Posterior cingulate gyrus (tissue), 11 donors: ENCODE data around the gene SLC38A8.

Experiments
- DNase-seq, 10 donors: peaks; one replicate each; pipeline versions ENCODE4 v3.0.0 to v3.0.0-alpha.2; 2020 to 2021; ENCODE audit warnings: mixed read lengths in 3 of 10
- intact Hi-C: fragments of 100-400 bp; cut with DNase I; formaldehyde crosslinking; loops from one replicate; pipeline ENCODE4 v1.15.1; 2023

SLC38A8 gene

DNA sequence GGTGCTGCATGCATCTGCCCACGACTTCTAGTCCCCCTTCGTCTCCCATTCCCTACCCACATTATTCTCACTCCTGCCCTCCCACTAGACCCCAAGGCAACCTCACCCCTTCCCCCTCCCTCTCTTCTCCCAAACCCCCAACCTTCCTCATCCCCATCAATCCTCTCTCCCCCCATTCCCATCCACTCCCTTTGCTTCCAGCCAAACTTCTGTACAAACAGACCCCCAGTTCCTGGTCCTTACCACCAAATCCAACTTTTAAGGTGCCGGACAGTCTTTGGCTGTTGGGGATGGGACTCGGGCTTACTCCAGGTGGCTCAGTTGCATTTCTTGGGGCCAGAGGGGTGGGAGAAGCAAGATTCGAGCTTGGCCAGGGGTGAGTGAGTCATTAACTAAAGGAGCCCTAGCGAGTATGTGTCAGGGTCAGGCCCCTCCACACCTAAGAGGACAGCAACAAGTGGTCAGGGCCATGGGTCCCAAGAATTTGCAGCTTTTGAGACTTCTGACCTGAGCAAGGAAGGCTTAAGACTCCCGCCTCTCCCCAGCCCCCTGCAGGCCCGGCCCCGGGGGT, at the start of gene SLC38A8:
Gene SLC38A8 (minus strand): TSS at position 488 of the 571 bp plus-strand sequence. CDS start 638 bp downstream, outside the sequence.
- peak in 1 of 10 donors; percentile 71 for DNase-seq
- intact Hi-C loops: no loop called here

DNA sequence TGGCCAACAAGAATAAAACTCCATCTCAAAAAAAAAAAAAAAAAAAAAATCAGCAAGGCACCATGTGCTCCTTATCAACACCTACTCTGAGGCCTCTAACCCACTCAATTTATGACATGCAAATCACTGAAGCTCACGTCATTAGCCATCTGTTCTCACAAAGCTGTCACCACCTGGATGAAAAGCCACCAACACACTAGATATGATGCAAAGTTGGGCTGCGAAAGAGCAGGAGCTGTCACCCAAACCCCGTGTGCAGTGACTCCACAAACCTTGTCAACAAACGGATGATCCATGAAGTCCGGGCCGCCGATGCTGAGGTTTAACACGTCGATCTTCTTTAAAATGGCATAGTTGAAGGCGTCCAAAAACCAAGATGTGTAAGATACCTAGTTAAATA, 48.9 kb upstream of the SLC38A8 start:
- intact Hi-C loops: no loop called here
- DNase-seq: peak in 2 of 10 donors; percentile 79 to 85

DNA sequence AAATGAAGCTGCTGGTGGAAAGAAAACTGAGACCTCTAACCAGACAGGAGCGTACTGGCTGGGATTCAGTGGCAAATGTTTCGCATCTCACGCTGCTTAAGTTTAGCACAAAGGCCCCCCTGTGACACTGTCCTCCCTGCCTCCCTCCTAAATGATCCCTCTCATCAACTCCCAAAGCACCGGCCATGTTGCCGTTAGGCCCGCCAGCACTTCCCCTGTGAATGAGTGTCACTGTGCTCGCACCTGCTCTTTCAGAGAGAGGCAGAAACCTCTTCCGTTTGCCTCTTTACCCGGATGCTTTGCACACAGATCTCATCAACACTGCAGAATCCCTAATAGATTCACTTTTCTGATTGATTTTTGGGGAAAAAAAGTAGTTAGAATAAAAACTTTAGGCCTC, 47.6 kb upstream of the SLC38A8 start:
- intact Hi-C loops: no loop called here
- DNase-seq: peak in 1 of 10 donors; percentile 66

DNA sequence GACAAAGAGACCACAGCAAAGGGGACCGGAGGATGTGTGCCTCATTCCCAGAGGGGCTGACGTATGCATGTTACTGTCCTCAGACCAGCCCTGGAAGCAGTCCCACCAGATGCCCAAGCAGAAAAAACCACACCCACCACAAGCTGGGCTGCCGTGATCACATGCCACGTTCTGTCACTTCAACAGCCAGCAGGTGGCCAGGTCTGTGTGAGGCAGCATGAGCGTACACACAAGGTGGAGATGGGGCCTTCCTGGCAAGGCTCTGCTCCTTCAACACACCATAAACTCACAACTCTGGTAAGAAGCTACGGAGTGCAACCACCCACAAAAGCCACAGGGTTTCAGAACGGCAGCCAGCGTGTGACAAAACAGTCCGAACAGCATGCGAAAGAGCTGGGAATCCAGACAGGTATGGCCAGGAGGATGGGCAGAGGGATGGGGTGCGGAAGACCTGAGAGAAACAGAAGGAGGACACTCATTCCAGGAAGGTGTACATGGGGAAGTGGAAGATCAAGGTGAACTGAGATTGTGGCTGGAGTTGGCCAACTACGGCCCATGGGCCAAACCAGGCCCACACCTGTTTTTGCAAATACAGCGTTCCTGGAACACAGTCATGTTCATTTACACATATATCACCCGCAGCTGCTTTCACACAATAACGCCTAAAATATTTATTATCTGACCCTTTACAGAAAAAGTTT, 46.2 kb upstream of the SLC38A8 start:
- DNase-seq: peak in 2 of 10 donors; percentile 23 to 83
- intact Hi-C loops: loop anchor here (10.0 kb wide), 2 partner anchors 96 to 396 kb away; partner anchors contain the start of gene TAF1C

DNA sequence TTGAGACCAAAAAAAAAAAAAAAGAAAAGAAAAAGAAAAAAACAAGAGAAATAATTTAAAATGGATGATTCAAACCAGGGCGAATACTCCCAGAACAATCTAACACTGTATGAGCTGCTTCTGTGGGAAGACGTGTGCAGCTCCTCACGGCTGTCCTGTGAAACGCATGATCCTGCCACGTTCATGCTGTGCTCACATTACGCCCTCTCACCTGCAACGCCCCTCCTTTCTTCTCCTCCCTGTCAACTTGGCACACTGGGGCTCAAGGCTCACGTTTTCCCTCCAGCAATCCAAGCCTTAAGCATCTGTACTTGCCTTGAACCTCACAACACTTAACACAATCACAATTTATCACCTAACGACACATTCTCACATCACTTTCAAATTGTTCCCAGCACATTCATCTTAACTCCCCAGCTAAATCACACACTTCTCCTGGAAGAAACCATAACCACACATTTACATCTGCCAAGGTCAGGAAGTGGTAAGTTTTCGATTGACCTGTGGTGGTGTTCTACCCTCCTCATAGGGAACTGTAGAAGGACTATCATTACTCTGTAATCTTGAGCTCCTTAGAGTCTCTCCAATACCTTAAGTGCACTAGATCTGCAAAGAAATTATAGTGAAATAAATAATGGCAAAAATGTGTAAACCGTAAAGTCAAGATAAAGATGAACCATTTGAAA, 45.0 kb upstream of the SLC38A8 start:
- peak in 4 of 10 donors; percentile 58 to 90 (median 77) for DNase-seq
- intact Hi-C loops: loop anchor here (10.0 kb wide), 2 partner anchors 97 to 397 kb away; partner anchors contain the start of gene TAF1C

DNA sequence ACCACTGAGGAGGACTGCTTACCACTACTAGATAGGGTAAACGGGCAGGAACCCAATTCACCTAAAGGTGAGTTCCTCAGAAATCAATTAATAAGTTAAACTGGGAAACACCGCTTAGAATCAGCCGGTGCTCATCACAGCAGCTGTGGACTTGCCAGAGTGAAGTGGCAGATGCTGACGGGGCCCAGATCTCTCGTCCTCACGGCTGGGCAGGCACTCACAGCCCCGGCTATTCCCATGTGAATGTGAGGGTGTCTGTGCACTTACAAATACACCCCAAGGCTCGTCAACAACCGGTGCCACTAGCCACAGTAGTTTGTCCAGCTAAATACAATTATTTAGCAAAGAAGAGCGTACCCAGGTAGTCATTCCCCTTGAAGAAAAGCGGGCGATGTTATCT, 44.4 kb upstream of the SLC38A8 start:
- peak in 1 of 10 donors; percentile 73 for DNase-seq
- intact Hi-C loops: loop anchor here (10.0 kb wide), 2 partner anchors 98 to 398 kb away; partner anchors contain the start of gene TAF1C

DNA sequence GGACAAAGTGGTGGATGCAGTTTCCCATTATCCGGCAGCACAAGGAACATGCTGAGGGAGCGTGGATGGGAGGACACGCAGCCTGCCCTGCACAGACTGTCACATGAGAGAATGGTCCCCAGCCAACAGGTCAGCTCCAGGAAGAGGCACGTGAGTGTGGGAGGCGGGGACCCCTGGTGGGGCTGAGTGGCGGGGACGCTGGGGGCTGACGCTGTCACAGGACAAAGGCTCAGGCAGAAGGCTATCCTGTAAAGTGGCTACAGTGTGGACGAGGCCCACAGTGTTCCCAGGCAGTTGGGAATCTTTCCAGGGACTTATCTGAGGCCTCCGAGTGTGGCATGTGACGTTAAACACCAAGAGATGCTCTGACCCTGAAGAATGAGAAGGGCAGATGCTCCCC, 43.7 kb upstream of the SLC38A8 start:
- intact Hi-C loops: loop anchor here (10.0 kb wide), 2 partner anchors 98 to 398 kb away; partner anchors contain the start of gene TAF1C
- DNase-seq: peak in 1 of 10 donors; percentile 74

DNA sequence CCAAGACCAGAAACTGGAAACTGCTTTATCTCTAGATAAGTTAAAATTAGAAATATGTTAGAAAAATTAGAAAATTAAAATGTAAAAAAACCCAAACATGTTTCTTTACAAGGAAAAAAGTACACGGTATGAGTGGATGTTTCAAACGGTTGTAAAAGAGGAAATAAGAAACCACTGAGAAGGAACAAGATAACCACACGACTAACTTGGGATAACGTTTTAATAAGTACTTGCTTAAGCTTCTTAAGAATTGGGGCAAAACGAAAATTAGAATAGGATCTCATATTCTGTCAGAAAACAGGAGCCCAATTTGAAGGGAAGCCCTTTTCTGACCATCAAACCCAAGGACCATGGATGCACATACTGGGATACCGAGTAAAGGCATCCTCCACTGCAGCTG, 43.2 kb upstream of the SLC38A8 start:
- DNase-seq: no peak
- intact Hi-C loops: loop anchor here (10.0 kb wide), 2 partner anchors 99 to 399 kb away; partner anchors contain the start of gene TAF1C

DNA sequence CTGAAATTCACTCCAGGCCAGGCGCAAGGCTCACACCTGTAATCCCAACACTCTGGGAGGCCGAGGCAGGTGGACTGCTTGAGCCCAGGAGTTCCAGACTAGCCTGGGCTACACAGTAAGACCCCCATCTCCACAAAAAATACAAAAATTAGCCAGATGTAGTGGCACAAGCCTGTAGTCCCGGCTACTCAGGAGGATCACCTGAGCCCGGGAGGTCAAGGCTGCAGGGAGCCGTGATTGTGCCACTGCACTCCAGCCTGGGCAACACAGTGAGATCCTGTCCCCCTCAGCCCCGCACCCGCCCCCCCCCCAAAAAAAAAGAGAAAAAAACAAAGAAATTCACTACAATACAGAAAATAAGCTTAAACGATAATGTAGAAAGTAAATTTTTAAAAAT, 42.7 kb upstream of the SLC38A8 start:
- intact Hi-C loops: loop anchor here (10.0 kb wide), 2 partner anchors 100 to 400 kb away; partner anchors contain the start of gene TAF1C
- DNase-seq: peak in 1 of 10 donors; percentile 19

DNA sequence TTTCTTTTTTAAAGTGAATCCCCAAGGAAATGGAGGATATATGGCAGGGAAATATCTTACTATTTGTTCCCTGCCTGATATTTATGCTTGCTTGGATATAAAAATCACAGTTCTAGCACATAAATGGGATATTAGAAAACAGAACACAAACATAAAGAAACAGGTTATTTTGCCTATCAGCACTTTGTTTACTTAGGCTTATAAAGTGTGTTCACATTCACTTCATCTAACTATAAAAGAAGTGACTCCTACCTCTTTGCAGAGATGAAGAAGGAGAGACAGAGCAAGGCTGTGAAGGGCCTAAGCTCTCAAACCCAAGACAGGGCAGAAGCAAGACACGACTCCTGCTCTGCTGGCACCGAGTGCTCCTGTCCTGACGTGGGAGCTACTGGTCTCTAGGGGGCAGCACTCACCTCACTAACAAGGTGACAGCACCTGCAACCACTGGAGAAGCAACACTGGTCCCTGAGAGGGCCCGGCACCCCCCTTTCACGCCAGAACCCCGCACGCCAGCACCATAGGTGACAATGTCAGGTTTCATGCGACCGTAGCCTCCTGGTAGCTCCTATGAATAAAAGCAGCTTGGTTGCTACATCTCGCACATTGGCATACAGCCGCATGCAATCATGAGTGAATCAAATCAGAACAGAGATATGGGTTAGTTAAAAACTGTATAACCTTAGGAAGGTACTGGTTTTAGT, 42.1 kb upstream of the SLC38A8 start:
- peak in 5 of 10 donors; percentile 38 to 91 (median 49) for DNase-seq
- intact Hi-C loops: loop anchor here (10.0 kb wide), 2 partner anchors 100 to 400 kb away; partner anchors contain the start of gene TAF1C

DNA sequence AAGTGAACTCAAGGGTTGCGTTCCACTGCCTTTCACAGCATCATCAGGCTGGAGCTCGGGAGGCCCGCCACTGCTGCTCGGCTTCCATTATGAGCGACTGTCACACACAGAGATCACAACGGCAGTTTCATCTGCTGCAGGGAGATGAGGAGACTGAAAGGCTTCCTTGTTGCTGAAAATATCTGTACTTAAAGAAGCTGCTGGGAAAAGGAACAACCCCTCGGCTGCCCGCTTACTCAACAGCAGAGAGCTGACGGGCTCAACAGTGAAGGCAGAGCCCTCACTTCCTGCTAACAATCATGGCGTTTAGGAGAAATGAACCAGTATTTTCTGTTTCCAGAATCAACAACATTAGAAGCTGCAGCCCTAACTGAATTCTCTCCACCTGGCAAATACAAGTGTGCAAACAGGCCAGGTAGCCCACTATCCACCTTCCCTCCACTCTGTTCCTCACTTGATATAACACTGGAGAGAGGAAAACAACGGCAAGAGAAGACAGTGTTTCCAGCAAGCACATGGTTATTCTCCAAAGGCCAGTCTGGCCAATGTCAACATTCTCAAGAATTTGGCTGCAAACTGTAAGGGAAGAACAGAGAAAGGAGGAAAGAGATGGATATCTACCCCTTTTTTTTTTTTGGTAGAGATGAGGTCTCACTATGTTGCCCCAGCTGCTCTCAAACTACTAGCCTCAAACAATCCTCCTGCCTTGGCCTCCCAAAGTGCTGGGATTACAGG, 40.4 kb upstream of the SLC38A8 start:
- DNase-seq: peak in 1 of 10 donors; percentile 52
- intact Hi-C loops: loop anchor here (10.0 kb wide), 2 partner anchors 102 to 402 kb away; partner anchors contain the start of gene TAF1C

DNA sequence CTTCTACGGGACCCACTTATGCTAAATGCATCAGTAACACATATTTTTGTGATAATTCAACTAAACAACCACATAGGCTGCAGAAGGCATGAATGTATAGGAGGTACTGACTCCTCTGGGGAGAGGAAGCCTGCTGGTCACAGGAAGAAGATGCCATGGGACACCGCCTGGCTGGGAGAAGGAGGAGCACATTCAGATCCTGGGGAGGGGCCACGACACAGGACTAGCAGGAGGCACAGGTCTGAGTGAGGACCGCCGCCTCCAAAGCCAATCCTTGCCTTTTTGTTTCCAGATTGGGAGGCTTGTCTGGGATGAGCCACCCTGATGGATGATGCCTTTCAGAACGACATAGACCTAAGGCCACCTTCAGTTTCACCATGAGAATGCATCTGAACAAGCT, 39.5 kb upstream of the SLC38A8 start:
- intact Hi-C loops: loop anchor here (10.0 kb wide), 2 partner anchors 103 to 403 kb away; partner anchors contain the start of gene TAF1C
- peak in 1 of 10 donors; percentile 60 for DNase-seq

DNA sequence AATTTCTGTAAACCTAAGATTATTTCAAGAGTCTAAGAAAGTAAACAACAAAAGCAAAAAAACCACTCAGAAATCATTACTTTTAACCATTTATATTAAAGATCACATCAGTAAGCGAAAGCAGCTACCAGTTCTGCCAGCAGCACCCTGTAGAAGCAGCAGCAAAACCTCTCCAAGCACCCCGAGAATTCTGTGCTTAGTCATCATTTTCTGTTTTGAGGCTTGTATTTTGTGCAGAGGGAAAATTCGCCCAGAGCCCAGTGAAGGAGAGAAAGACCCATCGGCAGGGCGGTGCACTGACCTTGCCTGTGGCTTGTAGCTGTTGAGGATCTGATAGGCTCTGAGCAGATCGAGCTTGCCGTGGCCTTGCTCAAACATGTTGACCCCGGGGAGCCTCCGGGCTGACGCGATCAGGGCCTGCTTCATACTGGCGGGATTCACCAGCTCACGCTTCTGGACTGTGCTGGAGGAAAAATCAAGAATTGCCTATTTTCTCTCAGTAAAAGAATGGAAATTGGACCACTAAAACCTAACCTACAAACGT, 38.9 kb upstream of the SLC38A8 start:
- DNase-seq: peak in 1 of 10 donors; percentile 39
- intact Hi-C loops: loop anchor here (10.0 kb wide), 2 partner anchors 103 to 403 kb away; partner anchors contain the start of gene TAF1C

DNA sequence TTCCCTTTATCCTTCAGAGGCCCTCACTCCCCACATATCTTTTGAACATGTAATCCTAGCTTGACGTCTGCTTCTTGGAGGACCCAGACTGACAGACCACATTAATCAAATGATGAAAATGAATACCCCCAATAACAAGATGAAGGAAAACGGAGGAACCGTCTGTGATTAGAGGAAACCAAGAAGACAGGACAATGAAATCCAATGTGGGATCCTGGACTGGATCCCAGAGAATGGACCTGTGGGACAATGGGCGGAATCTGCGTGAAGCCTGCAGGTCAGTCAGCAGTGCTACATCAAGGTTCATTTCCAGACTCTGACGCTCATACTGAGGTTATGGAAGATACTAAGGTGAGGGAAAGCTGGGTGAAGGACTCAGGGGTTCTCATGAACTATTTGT, 38.2 kb upstream of the SLC38A8 start:
- intact Hi-C loops: loop anchor here (10.0 kb wide), 2 partner anchors 104 to 404 kb away; partner anchors contain the start of gene TAF1C
- DNase-seq: no peak

DNA sequence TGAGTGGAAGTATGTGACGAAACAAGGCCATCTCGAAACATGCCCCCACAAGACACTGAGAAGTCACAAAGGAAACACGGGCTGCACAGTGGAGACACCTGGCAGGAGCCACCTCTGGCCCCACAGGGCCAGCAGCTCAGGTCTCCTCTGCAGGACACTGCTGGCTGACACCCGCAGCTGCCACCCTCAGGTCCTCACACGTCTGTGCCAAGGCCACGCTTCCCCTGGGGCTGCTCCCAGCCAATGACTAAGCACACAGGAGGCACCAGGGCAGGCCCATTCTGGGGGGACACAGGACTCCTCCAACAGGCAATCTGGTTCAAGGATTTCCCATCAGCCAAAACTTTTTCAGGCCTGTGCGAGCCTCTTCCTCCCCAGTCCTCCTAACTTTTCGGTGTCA, 37.8 kb upstream of the SLC38A8 start:
- DNase-seq: peak in 1 of 10 donors; percentile 67
- intact Hi-C loops: loop anchor here (10.0 kb wide), 2 partner anchors 104 to 404 kb away; partner anchors contain the start of gene TAF1C

DNA sequence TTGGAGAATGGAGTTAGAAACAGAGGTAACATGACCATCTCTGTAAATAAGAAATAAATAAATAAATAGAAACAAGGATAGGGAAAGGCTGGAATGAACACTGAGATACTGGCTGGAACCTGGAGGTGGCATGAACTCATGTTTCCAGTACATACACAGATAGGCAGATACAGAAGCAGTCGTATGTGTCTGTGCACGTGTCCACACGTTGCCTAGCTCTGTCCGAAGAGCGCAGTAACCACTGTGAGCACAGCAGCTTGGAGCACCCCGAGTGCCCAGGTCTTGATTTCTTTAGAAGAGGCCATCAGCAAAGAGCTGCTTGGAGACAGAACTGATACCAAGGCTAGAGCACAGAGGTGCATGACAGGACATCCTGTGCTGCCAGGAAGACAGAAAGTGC, 37.1 kb upstream of the SLC38A8 start:
- DNase-seq: peak in 1 of 10 donors; percentile 27
- intact Hi-C loops: loop anchor here (10.0 kb wide), 2 partner anchors 105 to 405 kb away; partner anchors contain the start of gene TAF1C

DNA sequence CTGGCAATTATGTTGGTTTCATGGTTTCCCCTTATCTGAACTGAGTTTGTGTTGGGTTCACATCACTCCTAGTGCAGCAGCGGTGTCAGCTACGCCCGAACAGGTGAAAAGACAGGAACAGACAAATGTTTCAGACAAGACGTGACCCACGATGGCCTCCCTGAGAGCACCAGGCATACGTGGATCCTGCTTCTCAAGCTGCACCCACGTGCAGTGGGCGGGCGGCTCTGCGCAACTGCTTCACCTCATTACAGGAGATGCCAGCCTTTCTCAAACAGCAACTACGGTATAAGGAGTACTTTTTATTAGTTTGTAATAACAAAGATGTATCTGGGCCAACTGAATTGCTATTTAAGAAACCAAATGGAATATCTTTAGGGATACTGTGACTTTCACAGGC, 32.8 kb upstream of the SLC38A8 start:
- DNase-seq: no peak
- intact Hi-C loops: no loop called here

DNA sequence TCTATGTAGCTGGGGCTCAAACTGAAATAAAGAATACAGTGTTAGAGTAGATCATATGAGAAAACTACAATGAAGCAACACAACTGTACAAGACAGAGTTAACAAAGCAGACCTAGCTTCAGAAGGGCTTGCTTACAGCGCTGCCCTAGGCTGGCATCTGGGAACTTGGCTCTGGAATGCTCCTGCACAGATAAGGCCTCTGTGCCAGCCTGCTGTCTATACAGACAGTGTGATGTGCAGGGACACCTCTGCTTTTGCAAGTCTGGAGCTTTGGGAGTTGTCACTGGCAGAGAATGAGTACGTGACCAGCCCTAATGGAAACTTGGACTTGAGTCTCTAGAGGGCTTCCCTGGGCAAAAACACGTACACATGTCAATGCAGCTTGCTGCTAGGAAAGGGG, 32.1 kb upstream of the SLC38A8 start:
- intact Hi-C loops: no loop called here
- DNase-seq: peak in 1 of 10 donors; percentile 43

DNA sequence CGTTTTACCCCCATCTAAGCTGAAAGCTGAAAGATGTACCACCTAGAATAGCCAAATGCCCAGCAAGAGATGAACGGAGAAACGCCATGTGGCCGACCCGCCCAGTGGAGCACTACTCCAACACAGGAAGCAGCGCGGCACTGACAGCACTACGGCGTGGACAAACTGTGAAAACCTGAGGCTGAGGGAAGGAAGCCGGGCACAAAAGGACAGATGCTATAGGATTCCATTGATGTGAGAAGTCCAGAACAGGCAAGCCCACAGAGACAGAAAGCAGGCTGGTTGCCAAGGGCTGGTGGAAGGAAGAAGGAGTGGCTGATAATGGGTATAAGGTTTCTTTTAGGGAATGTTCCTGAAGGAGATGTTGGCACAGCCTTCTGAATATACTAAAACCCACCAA, 29.4 kb upstream of the SLC38A8 start:
- DNase-seq: no peak
- intact Hi-C loops: no loop called here
